HepG2 (cell line): ENCODE data around the gene CENPB. TPM values are rescaled to one million over a fixed set of nuclear protein-coding genes. Genes with fewer than 3 reads are reported as not detected.

Experiments used
- GLI4 ChIP-seq: sonication (generic); formaldehyde crosslinking; IDR thresholded peaks from 2 replicates; pipeline ENCODE4 v1.5.1; 2020; ENCODE audit warnings: missing genetic modification reagents, mild to moderate bottlenecking, moderate library complexity, borderline replicate concordance
- ISL2 ChIP-seq: sonication (generic); formaldehyde crosslinking; IDR thresholded peaks from 2 replicates; pipeline ENCODE4 v1.5.0; 2020; ENCODE audit warnings: missing genetic modification reagents
- KDM1A ChIP-seq: IDR thresholded peaks from 2 replicates; pipeline ENCODE4 v1.6.1; 2016; ENCODE audit warnings: missing compliant biosample characterization
- KLF16 ChIP-seq, 2 experiments: sonication (generic) in 1 of 2; formaldehyde crosslinking in 1 of 2; IDR thresholded peaks; 2 replicates each; pipeline versions ENCODE4 v1.6.1 to v1.8.0; 2016 to 2023; ENCODE audit warnings: missing genetic modification reagents in 2 of 2, missing compliant biosample characterization in 1 of 2
- MLXIP ChIP-seq: sonication (generic); formaldehyde crosslinking; IDR thresholded peaks from 2 replicates; pipeline ENCODE4 v1.9.0; 2021; ENCODE audit warnings: missing genetic modification reagents, borderline replicate concordance
- NFYB ChIP-seq: sonication (generic); formaldehyde crosslinking; IDR thresholded peaks from 2 replicates; pipeline ENCODE4 v1.4.0; 2020; ENCODE audit warnings: missing genetic modification reagents
- RBAK ChIP-seq: sonication (generic); formaldehyde crosslinking; IDR thresholded peaks from 2 replicates; pipeline ENCODE4 v1.5.1; 2020; ENCODE audit warnings: mild to moderate bottlenecking, missing genetic modification reagents
- TAF15 ChIP-seq: fragments of 200-400 bp; formaldehyde crosslinking; IDR thresholded peaks from one replicate; pipeline ENCODE4 v1.6.1; 2018; ENCODE audit warnings: mild to moderate bottlenecking, low read depth, low read length; ENCODE audit not compliant: poor library complexity, severe bottlenecking
- ZBTB39 ChIP-seq: sonication (generic); formaldehyde crosslinking; IDR thresholded peaks from 2 replicates; pipeline ENCODE4 v1.5.0; 2020; ENCODE audit warnings: missing genetic modification reagents
- ZFP36L1 ChIP-seq: sonication (generic); formaldehyde crosslinking; IDR thresholded peaks from 2 replicates; pipeline ENCODE4 v1.8.0; 2022; ENCODE audit warnings: mild to moderate bottlenecking, missing genetic modification reagents, moderate library complexity
- ZNF264 ChIP-seq: sonication (generic); formaldehyde crosslinking; IDR thresholded peaks from 2 replicates; pipeline ENCODE4 v1.4.0; 2020; ENCODE audit warnings: missing genetic modification reagents
- ZNF879 ChIP-seq: sonication (generic); formaldehyde crosslinking; IDR thresholded peaks from 2 replicates; pipeline ENCODE4 v1.8.1; 2023; ENCODE audit warnings: missing genetic modification reagents
- polyA plus RNA-seq, 8 experiments: library from polyadenylated mRNA; depleted of rRNA in 3 of 8; stranded (reverse) in 7 of 8; unstranded in 1 of 8; fragments of >200 nt; fragmentation: Illumina TruSeq in 4 of 8; extraction: Trizol in 4 of 8; gene quantifications; 2 replicates each; pipeline versions ENCODE4 v1.2.1 to v1.2.3, GENCODE V29; 2011 to 2016; ENCODE audit warnings: low read depth in 4 of 8, missing spikeins in 1 of 8, mixed read lengths in 1 of 8; ENCODE audit not compliant: insufficient read depth in 1 of 8
- total RNA-seq, 5 experiments: library from RNA; depleted of rRNA; stranded (reverse); fragments of >200 nt; fragmentation: Illumina TruSeq; extraction: Trizol; gene quantifications; 2 replicates each; pipeline ENCODE4 v1.2.3, GENCODE V29; 2016; ENCODE audit warnings: low read depth in 1 of 5
- TF ChIP-seq, protein P1 (sequence below): sonication (generic); formaldehyde crosslinking; IDR thresholded peaks from 2 replicates; pipeline ENCODE4 v1.5.1; 2020; ENCODE audit warnings: mild to moderate bottlenecking, missing genetic modification reagents, moderate library complexity
- TF ChIP-seq, protein P2 (sequence below): sonication (generic); formaldehyde crosslinking; IDR thresholded peaks from 2 replicates; pipeline ENCODE4 v1.4.0; 2020; ENCODE audit warnings: mild to moderate bottlenecking, missing genetic modification reagents
- TF ChIP-seq, protein P3 (sequence below): sonication (generic); formaldehyde crosslinking; IDR thresholded peaks from 2 replicates; pipeline ENCODE4 v1.8.1; 2023; ENCODE audit warnings: mild to moderate bottlenecking, missing genetic modification reagents
- TF ChIP-seq, protein P4 (sequence below): IDR thresholded peaks from 2 replicates; pipeline ENCODE4 v1.6.1; 2018; ENCODE audit warnings: missing genetic modification reagents, mild to moderate bottlenecking, missing compliant biosample characterization

Gene CENPB
- total and polyA plus RNA-seq, 2 of the 13 experiments (the other 11 are each of a cell fraction or from before 2014, with no cell fraction given) = 10.4 to 54.5 TPM

DNA sequence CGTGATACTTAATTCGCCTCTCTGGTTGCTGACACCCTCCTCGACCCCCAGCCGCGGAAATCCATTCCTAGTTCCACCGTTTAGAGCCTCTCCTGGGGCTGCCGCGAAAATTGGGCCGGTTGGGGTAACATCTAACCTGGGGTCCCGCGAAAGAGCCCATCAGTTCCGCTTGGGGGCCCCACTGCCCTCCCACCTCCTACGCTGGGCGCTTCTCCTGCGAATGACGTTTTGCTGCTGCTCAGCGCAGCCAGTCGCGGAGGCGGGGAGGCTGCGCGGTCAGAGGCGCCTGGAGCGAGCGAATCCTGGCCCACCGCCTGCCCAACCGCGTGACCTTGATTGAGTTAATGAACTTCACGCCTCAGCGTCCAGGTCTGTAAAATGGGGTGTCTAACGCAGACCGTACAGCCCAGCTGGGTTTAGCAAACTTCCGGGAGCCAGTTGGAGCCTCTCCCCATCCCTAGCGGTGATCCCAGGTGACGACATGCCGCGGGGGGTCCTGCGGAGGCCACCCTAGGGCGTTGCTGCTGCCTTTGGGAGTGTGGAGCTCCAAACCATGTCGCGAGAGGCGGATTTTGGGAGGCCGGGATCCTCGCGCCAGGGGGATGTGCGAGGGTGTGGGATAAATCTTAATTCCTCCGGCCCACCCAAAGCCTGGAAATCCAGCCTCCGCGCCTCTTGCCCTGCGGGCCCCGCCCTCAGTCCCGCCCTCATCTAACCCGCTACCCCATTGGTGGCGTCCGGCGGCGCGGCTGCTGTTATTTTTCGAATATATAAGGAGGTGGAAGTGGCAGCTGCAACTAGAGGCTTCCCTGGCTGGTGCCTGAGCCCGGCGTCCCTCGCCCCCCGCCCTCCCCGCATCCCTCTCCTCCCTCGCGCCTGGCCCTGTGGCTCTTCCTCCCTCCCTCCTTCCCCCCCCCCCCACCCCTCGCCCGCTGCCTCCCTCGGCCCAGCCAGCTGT is 9.2 kb upstream of the CENPB start, which contains the start of gene CDC25B (continued):
- TF ChIP-seq, protein P1, sequence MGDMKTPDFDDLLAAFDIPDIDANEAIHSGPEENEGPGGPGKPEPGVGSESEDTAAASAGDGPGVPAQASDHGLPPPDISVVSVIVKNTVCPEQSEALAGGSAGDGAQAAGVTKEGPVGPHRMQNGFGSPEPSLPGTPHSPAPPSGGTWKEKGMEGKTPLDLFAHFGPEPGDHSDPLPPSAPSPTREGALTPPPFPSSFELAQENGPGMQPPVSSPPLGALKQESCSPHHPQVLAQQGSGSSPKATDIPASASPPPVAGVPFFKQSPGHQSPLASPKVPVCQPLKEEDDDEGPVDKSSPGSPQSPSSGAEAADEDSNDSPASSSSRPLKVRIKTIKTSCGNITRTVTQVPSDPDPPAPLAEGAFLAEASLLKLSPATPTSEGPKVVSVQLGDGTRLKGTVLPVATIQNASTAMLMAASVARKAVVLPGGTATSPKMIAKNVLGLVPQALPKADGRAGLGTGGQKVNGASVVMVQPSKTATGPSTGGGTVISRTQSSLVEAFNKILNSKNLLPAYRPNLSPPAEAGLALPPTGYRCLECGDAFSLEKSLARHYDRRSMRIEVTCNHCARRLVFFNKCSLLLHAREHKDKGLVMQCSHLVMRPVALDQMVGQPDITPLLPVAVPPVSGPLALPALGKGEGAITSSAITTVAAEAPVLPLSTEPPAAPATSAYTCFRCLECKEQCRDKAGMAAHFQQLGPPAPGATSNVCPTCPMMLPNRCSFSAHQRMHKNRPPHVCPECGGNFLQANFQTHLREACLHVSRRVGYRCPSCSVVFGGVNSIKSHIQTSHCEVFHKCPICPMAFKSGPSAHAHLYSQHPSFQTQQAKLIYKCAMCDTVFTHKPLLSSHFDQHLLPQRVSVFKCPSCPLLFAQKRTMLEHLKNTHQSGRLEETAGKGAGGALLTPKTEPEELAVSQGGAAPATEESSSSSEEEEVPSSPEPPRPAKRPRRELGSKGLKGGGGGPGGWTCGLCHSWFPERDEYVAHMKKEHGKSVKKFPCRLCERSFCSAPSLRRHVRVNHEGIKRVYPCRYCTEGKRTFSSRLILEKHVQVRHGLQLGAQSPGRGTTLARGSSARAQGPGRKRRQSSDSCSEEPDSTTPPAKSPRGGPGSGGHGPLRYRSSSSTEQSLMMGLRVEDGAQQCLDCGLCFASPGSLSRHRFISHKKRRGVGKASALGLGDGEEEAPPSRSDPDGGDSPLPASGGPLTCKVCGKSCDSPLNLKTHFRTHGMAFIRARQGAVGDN = peak; percentile 86
- TF ChIP-seq ZNF264 (CRISPR knock-in tag) (no peak), ZFP36L1 (CRISPR knock-in tag) (peak; percentile 71; the same call in 1 of the 2 replicates), TAF15 (peak; percentile 39), ZNF879 (no peak), GLI4 (no peak), NFYB (CRISPR knock-in tag) (peak; percentile 78), RBAK (no peak), ISL2 (CRISPR knock-in tag) (peak; percentile 21; the same call in 1 of the 2 replicates), KDM1A (peak; percentile 99), ZBTB39 (CRISPR knock-in tag) (peak; percentile 67; the same call in 1 of the 2 replicates), KLF16 (CRISPR knock-in tag; IDR thresholded peaks at IDR 0.05) (peak in 1 of 2 experiments; percentile 54; a peak in 1 of 4 replicates), MLXIP (CRISPR knock-in tag) (no peak)
- TF ChIP-seq, protein P2, sequence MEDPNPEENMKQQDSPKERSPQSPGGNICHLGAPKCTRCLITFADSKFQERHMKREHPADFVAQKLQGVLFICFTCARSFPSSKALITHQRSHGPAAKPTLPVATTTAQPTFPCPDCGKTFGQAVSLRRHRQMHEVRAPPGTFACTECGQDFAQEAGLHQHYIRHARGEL = peak; percentile 77; the same call in 1 of the 2 replicates
- TF ChIP-seq, protein P3, sequence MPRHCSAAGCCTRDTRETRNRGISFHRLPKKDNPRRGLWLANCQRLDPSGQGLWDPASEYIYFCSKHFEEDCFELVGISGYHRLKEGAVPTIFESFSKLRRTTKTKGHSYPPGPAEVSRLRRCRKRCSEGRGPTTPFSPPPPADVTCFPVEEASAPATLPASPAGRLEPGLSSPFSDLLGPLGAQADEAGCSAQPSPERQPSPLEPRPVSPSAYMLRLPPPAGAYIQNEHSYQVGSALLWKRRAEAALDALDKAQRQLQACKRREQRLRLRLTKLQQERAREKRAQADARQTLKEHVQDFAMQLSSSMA (CRISPR knock-in tag) = peak; percentile 62; the same call in 1 of the 2 replicates
- TF ChIP-seq, protein P4, sequence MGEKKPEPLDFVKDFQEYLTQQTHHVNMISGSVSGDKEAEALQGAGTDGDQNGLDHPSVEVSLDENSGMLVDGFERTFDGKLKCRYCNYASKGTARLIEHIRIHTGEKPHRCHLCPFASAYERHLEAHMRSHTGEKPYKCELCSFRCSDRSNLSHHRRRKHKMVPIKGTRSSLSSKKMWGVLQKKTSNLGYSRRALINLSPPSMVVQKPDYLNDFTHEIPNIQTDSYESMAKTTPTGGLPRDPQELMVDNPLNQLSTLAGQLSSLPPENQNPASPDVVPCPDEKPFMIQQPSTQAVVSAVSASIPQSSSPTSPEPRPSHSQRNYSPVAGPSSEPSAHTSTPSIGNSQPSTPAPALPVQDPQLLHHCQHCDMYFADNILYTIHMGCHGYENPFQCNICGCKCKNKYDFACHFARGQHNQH (CRISPR knock-in tag) = peak; percentile 74
